Measurements from ENCODE around the gene OTOP2. TPM values are rescaled to one million over a fixed set of nuclear protein-coding genes. Genes with fewer than 3 reads are reported as not detected.

OTOP2 gene
- total and polyA plus RNA-seq, 9 of the 15 experiments (the other 6 are each of a cell fraction or from before 2014, with no cell fraction given) = 0.04 to 0.36 (median 0.14) TPM; not detected in 1

GRCh38 chr17:74962622-74963394 is 38.7 kb downstream of the OTOP2 start:
- intact Hi-C loops (cut with micrococcal nuclease) = loop anchor here (5.0 kb wide), 1 partner anchor 149 kb away; no protein-coding TSS in a partner anchor
- no peak overlapping the region for H2AFZ ChIP-seq (ENCODE audit: low read depth, low read length)
- 58% methylated on average over 10 of the region's 18 CpGs for WGBS (ENCODE audit: insufficient coverage, low coverage, missing lambda C conversion rate)
- H3K4me1 ChIP-seq (replicated peaks in 1 of 2; ENCODE audit: control insufficient read depth in 2 of 2, insufficient read depth in 2 of 2, low read length in 2 of 2) = peaks cover 10 to 49% of the 10 kb centered on the region in 2 experiments; a peak in 4 of 5 replicates
- no peak overlapping the region for H3K27ac ChIP-seq (ENCODE audit: extremely low read depth, low read depth, low read length)
- CTCF ChIA-PET (ENCODE audit: low intra/inter-chr PET ratio) = interaction anchor here (0.5 to 6.3 kb wide), 7 partner anchors 39 to 305 kb away, joined by 3 to 86 read pairs (median 10); partner anchors contain the start of genes OTOP2 and USH1G
- no peaks in the 10 kb centered on the region for H3K9me1 ChIP-seq (ENCODE audit: control insufficient read depth, insufficient read depth, low read length)
- no TSS peak for BruUV-seq (replicated peaks)
- H3K9ac ChIP-seq (ENCODE audit: insufficient read depth in 1 of 2, low read depth in 2 of 2, low read length in 2 of 2) = no peak overlapping the region
- no peaks in the 10 kb centered on the region for H3K79me2 ChIP-seq (ENCODE audit: control insufficient read depth, insufficient read depth, low read length)
- no peaks in the 10 kb centered on the region for H3K27me3 ChIP-seq (ENCODE audit: control insufficient read depth in 2 of 2, insufficient read depth in 2 of 2, low read length in 2 of 2)
- FAIRE-seq (no peak), DNase-seq (ENCODE audit: extremely low read depth in 1 of 4, low spot score in 3 of 4) (no peak), ATAC-seq (no peak)
- in situ Hi-C loops (cut with MboI) = loop anchor here (5.0 kb wide), 1 partner anchor 149 kb away; no protein-coding TSS in a partner anchor
- POLR2A ChIA-PET = interaction anchor here (0.6 to 2.9 kb wide), 8 partner anchors 11 to 245 kb away, joined by 3 to 16 read pairs (median 5); partner anchors contain the start of gene MRPL58
- H4K20me1 ChIP-seq (replicated peaks; ENCODE audit: control insufficient read depth, insufficient read depth, low read length) = no peaks in the 10 kb centered on the region
- no peak overlapping the region for H3K4me3 ChIP-seq
- no peaks in the 10 kb centered on the region for H3K36me3 ChIP-seq (ENCODE audit: control insufficient read depth, insufficient read depth, low read length)
- H3K4me2 ChIP-seq (ENCODE audit: insufficient read depth, low read length) = no peak overlapping the region
- H3K9me3 ChIP-seq (replicated peaks; ENCODE audit: control insufficient read depth, insufficient read depth, low read depth, low read length) = no peaks in the 10 kb centered on the region
- TF ChIP-seq ELF2 (CRISPR knock-in tag; IDR thresholded peaks at IDR 0.05) (no peak), SRSF7 (optimal IDR thresholded peaks at IDR 0.05; ENCODE audit: low read depth, low read length) (no peak), ARID1B (IDR thresholded peaks at IDR 0.05) (no peak), CBFB (CRISPR knock-in tag; IDR thresholded peaks at IDR 0.05) (no peak), CBX5 (IDR thresholded peaks at IDR 0.05; ENCODE audit: borderline replicate concordance, low read depth) (no peak), CBX1 (IDR thresholded peaks at IDR 0.05; ENCODE audit: low read depth) (no peak), ZNF57 (CRISPR knock-in tag; IDR thresholded peaks at IDR 0.05) (no peak), RHOXF2B (CRISPR knock-in tag; conservative IDR thresholded peaks at IDR 0.05) (no peak), REST (IDR thresholded peaks at IDR 0.05; ENCODE audit: borderline replicate concordance) (no peak), REST (CRISPR knock-in tag; IDR thresholded peaks at IDR 0.05; ENCODE audit: low read depth) (no peak)
- TF ChIP-seq, protein P1, sequence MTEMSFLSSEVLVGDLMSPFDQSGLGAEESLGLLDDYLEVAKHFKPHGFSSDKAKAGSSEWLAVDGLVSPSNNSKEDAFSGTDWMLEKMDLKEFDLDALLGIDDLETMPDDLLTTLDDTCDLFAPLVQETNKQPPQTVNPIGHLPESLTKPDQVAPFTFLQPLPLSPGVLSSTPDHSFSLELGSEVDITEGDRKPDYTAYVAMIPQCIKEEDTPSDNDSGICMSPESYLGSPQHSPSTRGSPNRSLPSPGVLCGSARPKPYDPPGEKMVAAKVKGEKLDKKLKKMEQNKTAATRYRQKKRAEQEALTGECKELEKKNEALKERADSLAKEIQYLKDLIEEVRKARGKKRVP (CRISPR knock-in tag; IDR thresholded peaks at IDR 0.05) = no peak
- TF ChIP-seq, protein P2, sequence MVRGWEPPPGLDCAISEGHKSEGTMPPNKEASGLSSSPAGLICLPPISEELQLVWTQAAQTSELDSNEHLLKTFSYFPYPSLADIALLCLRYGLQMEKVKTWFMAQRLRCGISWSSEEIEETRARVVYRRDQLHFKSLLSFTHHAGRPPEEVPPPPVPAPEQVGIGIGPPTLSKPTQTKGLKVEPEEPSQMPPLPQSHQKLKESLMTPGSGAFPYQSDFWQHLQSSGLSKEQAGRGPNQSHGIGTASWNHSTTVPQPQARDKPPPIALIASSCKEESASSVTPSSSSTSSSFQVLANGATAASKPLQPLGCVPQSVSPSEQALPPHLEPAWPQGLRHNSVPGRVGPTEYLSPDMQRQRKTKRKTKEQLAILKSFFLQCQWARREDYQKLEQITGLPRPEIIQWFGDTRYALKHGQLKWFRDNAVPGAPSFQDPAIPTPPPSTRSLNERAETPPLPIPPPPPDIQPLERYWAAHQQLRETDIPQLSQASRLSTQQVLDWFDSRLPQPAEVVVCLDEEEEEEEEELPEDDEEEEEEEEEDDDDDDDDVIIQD (CRISPR knock-in tag; IDR thresholded peaks at IDR 0.05) = no peak
